Fibroblast of lung (primary cell): Measurements from ENCODE around the gene TOP3A. TPM values are rescaled to one million over a fixed set of nuclear protein-coding genes. Genes with fewer than 3 reads are reported as not detected.
A peak's percentile ranks its signal among the peaks of the same experiment; 100 is the strongest.

Experiments used
- DNase-seq, 2 donors: peaks; one replicate each; pipeline versions ENCODE4 v3.0.0 to v3.0.0-alpha.2; 2010; ENCODE audit warnings: low read depth in 2 of 2
- H2AFZ ChIP-seq: 2 replicates; pipeline ENCODE4 v1.5.1; 2012; ENCODE audit warnings: low read length, control low read depth, inconsistent platforms
- H3K27ac ChIP-seq: 2 replicates; pipeline ENCODE4 v1.5.1; 2011; ENCODE audit warnings: low read length, control low read depth; ENCODE audit not compliant: insufficient read depth
- H3K27me3 ChIP-seq: 2 replicates; pipeline ENCODE4 v1.5.1; 2011; ENCODE audit warnings: mild to moderate bottlenecking, low read length; ENCODE audit not compliant: control insufficient read depth, insufficient read depth
- H3K36me3 ChIP-seq: 2 replicates; pipeline ENCODE4 v1.5.1; 2011; ENCODE audit warnings: low read length; ENCODE audit not compliant: control insufficient read depth, insufficient read depth
- H3K4me1 ChIP-seq: 2 replicates; pipeline ENCODE4 v1.5.1; 2011; ENCODE audit warnings: low read length; ENCODE audit not compliant: control insufficient read depth, insufficient read depth; ENCODE audit errors: extremely low read depth
- H3K4me2 ChIP-seq: 2 replicates; pipeline ENCODE4 v1.5.1; 2011; ENCODE audit warnings: low read length, control low read depth; ENCODE audit not compliant: insufficient read depth; ENCODE audit errors: extremely low read depth
- H3K4me3 ChIP-seq, 4 experiments: fragments of 200-600 bp in 1 of 4; sonication (generic) in 1 of 4; replicated peaks in 1 of 4; 2 replicates each; pipeline ENCODE4 v1.5.1; 2011 to 2016; ENCODE audit warnings: low read length in 4 of 4, low read depth in 3 of 4, mild to moderate bottlenecking in 3 of 4, control low read depth in 2 of 4, inconsistent platforms in 1 of 4, mixed read lengths in 1 of 4; ENCODE audit not compliant: insufficient read depth in 1 of 4; ENCODE audit errors: control extremely low read depth in 1 of 4
- H3K79me2 ChIP-seq: 2 replicates; pipeline ENCODE4 v1.5.1; 2012; ENCODE audit warnings: mild to moderate bottlenecking, low read length, inconsistent platforms; ENCODE audit not compliant: control insufficient read depth, insufficient read depth
- H3K9ac ChIP-seq: 2 replicates; pipeline ENCODE4 v1.5.1; 2011; ENCODE audit warnings: mild to moderate bottlenecking, low read length, control low read depth; ENCODE audit not compliant: insufficient read depth
- H3K9me3 ChIP-seq: 2 replicates; pipeline ENCODE4 v1.5.1; 2012; ENCODE audit warnings: low read depth, low read length; ENCODE audit not compliant: control insufficient read depth, insufficient read depth
- H4K20me1 ChIP-seq: 2 replicates; pipeline ENCODE4 v1.5.1; 2011; ENCODE audit warnings: low read length; ENCODE audit not compliant: control insufficient read depth, insufficient read depth; ENCODE audit errors: extremely low read depth
- EZH2 ChIP-seq: IDR thresholded peaks from 2 replicates; pipeline ENCODE4 v1.5.1; 2012; ENCODE audit warnings: low read length, control low read depth, mild to moderate bottlenecking; ENCODE audit errors: missing control alignments
- polyA plus RNA-seq, 2 donors: library from polyadenylated mRNA; depleted of rRNA in 1 of 2; stranded (reverse) in 1 of 2; unstranded in 1 of 2; fragments of >200 nt; gene quantifications; 2 replicates each; pipeline ENCODE4 v1.2.1, GENCODE V29; 2011 to 2012; ENCODE audit warnings: missing spikeins in 1 of 2
- total RNA-seq: library from RNA; depleted of rRNA; stranded (reverse); fragments of >200 nt; gene quantifications from 2 replicates; pipeline ENCODE4 v1.2.1, GENCODE V29; 2014
- TF ChIP-seq, protein P1 (sequence below), 2 donors: IDR thresholded peaks in 1 of 2; conservative IDR thresholded peaks in 1 of 2; 1 replicate in 1 of 2; 2 replicates in 1 of 2; pipeline ENCODE4 v1.5.1; 2011 to 2012; ENCODE audit warnings: low read length in 2 of 2, control low read depth in 1 of 2, inconsistent platforms in 1 of 2, low read depth in 1 of 2, mild to moderate bottlenecking in 1 of 2

TOP3A gene
- total and polyA plus RNA-seq, 2 donors (not counting 1 experiment from before 2014, with no cell fraction given) = 12.7 to 16.5 TPM

DNA sequence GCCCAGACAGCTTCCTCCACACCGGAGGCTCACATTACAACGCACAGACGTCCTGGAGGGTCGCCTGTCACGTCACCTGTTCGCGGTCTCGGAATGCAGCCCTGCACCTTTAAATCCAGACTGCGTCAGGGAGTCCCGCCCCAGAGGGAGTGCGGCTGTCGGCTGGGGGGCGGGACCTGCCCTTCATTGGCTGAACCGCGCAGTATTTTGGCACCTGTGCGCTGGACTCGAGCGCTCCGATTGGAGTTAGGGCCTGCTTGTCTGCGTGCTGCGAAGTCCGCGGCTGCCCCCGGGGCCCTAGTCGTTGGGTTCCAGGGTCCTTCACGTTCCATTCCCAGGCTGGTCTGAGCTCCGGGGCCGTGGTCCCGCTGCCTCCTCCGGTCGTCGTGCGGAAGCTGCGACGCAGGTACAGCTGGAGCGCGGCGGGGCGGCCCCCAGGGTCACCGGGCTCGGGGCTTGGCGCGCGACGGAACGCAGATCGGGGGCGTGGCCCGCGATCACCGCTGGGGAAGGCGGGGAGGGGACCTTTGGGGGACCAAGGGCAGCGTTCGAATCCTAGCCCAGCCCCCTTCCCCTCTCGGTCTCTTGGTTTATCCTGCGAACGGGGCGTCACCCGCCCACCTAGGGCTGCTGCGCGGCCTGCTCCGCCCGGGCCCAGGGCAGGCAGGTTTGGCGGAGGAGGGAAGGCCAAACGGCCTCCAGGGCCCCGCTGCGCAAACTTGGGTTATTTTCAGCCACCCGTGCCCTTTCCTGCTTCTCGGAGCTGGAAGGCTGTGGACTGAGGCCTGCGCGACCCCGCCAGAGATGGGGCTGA, 54.3 kb downstream of the TOP3A start, which contains the start of gene MIEF2:
Gene MIEF2, plus strand, starts transcription at position 331 of the 814 bp plus-strand sequence. CDS start 2,059 bp downstream, outside the sequence.
- Histone ChIP-seq H3K79me2 (peaks cover 31% of the 10 kb centered on the region), H3K9ac (peak within 1 kb of the TSS; percentile 82), H3K4me3 (peak within 1 kb of the TSS; percentile 76 to 98 (median 86)), H4K20me1 (no peaks in the 10 kb centered on the region), H3K9me3 (no peaks in the 10 kb centered on the region), H3K4me2 (peak within 1 kb of the TSS; percentile 96), H3K27me3 (no peaks in the 10 kb centered on the region), H2AFZ (peak within 1 kb of the TSS; percentile 94), H3K4me1 (peaks cover 24% of the 10 kb centered on the region), H3K36me3 (peaks cover 23% of the 10 kb centered on the region), H3K27ac (peak within 1 kb of the TSS; percentile 81)
- DNase-seq = peak; percentile 93 to 94
- TF ChIP-seq EZH2 = no peak
- TF ChIP-seq, protein P1, sequence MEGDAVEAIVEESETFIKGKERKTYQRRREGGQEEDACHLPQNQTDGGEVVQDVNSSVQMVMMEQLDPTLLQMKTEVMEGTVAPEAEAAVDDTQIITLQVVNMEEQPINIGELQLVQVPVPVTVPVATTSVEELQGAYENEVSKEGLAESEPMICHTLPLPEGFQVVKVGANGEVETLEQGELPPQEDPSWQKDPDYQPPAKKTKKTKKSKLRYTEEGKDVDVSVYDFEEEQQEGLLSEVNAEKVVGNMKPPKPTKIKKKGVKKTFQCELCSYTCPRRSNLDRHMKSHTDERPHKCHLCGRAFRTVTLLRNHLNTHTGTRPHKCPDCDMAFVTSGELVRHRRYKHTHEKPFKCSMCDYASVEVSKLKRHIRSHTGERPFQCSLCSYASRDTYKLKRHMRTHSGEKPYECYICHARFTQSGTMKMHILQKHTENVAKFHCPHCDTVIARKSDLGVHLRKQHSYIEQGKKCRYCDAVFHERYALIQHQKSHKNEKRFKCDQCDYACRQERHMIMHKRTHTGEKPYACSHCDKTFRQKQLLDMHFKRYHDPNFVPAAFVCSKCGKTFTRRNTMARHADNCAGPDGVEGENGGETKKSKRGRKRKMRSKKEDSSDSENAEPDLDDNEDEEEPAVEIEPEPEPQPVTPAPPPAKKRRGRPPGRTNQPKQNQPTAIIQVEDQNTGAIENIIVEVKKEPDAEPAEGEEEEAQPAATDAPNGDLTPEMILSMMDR (conservative IDR thresholded peaks at IDR 0.05 in 1 of 2, IDR thresholded peaks at IDR 0.05 in 1 of 2; ENCODE audit: low read depth in 1 of 2, low read length in 2 of 2) = no peak

DNA sequence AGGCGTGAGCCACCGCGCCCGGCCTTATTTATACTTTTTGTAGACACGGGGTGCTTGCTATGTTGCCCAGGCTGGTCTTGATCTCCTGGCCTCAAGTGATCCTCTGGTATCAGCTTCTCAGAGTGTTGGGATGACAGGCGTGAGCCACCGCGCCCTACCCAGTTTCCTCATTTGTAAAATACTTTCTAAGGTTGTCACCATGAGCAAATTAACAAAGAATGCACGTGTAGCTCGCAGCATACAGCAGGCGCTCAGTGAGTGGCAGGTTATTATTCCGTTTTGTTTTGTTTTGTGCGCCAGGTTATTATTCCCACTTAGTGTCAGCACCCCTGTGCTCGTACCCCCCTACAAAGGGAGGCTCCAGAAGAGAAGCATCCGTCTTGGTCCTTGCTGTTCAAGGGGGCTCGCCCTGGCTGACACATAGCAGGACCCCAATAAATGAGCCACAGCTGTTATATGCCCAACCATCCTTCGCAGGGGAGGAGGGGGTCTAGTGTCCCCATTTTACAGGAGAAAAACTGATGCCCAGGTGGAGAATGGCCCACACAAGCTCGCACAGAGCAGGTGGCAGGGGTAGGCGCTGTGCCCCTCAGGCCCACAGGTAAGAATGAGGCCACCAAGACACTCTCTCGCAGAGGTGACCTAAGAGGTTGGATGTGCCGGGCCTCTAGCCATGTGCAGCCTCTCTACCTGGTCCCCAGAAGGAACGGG, 55.0 kb downstream of the TOP3A start:
- Histone ChIP-seq H3K9me3 (no peaks in the 10 kb centered on the region), H3K4me3 (peak overlapping the region; percentile 16 to 76 (median 34)), H2AFZ (peak overlapping the region; percentile 88), H3K27ac (peak overlapping the region; percentile 54), H3K79me2 (peaks cover 34% of the 10 kb centered on the region), H3K36me3 (peaks cover 22% of the 10 kb centered on the region), H4K20me1 (no peaks in the 10 kb centered on the region), H3K9ac (peak overlapping the region; percentile 7), H3K4me1 (peaks cover 24% of the 10 kb centered on the region), H3K4me2 (peak overlapping the region; percentile 93), H3K27me3 (no peaks in the 10 kb centered on the region)
- peak in 1 of 2 donors; percentile 60 for DNase-seq
- TF ChIP-seq, protein P1 (conservative IDR thresholded peaks at IDR 0.05 in 1 of 2, IDR thresholded peaks at IDR 0.05 in 1 of 2; ENCODE audit: low read depth in 1 of 2, low read length in 2 of 2) = no peak
- no peak for TF ChIP-seq EZH2
